ENCODE data around the gene KRCC1.

DNA sequence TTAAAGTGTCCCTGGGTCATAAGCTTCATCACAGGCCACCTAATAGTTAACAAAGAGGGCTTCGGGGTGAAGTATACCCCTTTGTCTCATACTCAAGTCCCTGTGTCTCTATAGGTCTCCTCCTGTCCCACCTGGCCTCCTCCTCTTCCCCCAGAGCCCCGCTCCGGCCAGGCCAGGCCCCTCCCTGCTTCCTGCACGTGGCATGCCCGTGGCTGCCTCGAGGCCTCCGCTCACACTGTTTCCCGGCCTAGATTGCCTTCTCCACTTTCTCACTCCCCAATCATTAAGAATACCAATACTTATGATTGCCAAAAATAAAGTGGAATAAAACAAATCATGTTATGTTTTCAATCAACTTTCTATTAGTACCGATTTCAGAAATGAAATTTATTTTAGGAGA, 30.8 kb upstream of the KRCC1 start:
- TF ChIP-seq, protein P1, sequence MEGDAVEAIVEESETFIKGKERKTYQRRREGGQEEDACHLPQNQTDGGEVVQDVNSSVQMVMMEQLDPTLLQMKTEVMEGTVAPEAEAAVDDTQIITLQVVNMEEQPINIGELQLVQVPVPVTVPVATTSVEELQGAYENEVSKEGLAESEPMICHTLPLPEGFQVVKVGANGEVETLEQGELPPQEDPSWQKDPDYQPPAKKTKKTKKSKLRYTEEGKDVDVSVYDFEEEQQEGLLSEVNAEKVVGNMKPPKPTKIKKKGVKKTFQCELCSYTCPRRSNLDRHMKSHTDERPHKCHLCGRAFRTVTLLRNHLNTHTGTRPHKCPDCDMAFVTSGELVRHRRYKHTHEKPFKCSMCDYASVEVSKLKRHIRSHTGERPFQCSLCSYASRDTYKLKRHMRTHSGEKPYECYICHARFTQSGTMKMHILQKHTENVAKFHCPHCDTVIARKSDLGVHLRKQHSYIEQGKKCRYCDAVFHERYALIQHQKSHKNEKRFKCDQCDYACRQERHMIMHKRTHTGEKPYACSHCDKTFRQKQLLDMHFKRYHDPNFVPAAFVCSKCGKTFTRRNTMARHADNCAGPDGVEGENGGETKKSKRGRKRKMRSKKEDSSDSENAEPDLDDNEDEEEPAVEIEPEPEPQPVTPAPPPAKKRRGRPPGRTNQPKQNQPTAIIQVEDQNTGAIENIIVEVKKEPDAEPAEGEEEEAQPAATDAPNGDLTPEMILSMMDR (IDR thresholded peaks at IDR 0.05) = no peak
- no peak for TF ChIP-seq POLR2A (IDR thresholded peaks at IDR 0.05)

All from heart left ventricle (tissue), 13 donors.